ENCODE measurements around the gene PCNX2. TPM values are rescaled to one million over a fixed set of nuclear protein-coding genes. Genes with fewer than 3 reads are reported as not detected.

The PCNX2 gene
- total RNA-seq, 1 experiment from 2014 or later, result 12.2 TPM

DNA sequence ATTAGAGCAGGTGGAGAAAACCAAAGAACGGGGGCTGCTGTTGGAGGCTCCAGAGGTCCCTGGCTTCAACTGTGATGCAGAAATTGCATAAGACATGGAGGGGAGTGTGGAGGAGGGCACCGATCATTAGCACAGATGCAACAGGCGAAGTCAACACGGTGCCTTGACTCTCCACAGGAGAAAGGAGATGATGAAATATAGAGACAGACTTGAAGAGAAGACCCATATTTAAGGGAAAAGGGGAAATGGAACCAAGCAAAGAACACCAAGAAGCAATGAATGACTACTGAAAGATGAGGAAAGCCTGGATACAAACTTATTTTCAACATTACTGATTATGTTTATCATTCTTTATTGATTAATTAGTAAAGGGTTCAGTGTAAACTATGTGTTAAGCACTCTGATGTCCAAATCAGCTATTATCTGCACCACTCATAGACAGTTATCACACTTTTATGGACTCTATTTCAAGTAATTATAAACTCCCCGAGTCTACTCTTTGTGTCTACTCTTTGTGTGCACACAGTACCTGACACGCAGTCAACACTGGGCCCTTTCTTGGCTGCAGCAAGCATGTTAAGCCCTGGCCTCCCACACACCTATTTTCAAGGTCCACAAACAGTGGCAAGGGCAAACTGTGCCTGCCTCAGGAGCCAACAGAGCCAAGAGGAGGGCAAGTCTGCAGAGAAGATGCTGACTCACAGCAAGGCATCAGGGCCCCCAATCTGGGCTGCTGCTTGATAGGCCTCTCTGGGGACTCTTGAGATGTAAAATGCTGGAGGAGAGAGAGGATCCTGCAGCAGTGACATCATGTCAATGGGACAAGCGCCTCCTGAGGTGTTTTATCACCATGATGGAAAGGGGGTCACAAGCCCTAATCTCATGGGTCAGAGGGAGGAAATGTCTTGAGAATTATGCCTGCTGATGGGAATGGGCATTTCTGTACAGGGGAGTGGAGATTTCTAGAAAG lies 17.6 kb downstream of the PCNX2 start:
- in situ Hi-C loops (cut with HindIII; ENCODE audit: low pct_unique_long_range_greater_than_20kb, low sequenced_read_pairs), result no loop called here
- DNase-seq (ENCODE audit: low read depth), result no peak

GRCh38 chr1:233269656-233270055 lies 25.9 kb downstream of the PCNX2 start:
- no peak for DNase-seq (ENCODE audit: low read depth)
- in situ Hi-C loops (cut with HindIII; ENCODE audit: low pct_unique_long_range_greater_than_20kb, low sequenced_read_pairs), result no loop called here

DNA sequence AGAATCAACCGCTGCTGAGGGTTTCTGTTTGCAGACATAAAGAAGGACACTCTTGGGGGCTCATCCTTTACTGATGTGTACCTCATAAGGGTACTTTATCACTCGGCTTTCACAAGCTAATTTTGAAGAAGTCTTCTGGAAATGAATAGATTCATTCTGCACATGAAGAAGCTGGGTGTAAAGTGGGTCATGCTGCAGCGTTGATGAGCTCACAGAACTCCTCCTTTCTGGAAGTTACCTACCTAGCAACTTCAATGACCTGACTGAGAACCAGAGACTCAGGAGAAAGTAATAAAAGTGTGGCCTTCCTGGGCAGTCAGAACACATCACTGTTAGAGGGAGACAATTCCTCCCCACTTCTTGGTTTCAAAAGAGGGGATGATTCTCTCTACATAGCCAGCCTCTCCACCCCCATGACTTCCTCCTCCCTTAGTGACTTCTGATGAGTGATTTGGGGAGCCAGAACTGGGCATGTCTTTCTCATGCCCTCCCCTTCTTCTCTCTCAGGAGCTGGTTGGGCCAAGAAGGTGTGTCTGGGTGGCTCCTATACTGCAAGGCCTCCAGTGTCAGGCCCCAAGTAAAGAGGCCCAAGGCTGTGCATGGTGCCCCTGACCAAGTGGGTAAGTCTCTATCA lies 27.0 kb downstream of the PCNX2 start:
- no peak for DNase-seq (ENCODE audit: low read depth)
- in situ Hi-C loops (cut with HindIII; ENCODE audit: low pct_unique_long_range_greater_than_20kb, low sequenced_read_pairs), result no loop called here

GRCh38 chr1:233261695-233262094 lies 33.8 kb downstream of the PCNX2 start:
- in situ Hi-C loops (cut with HindIII; ENCODE audit: low pct_unique_long_range_greater_than_20kb, low sequenced_read_pairs), result no loop called here
- DNase-seq (ENCODE audit: low read depth), result peak; percentile 46

DNA sequence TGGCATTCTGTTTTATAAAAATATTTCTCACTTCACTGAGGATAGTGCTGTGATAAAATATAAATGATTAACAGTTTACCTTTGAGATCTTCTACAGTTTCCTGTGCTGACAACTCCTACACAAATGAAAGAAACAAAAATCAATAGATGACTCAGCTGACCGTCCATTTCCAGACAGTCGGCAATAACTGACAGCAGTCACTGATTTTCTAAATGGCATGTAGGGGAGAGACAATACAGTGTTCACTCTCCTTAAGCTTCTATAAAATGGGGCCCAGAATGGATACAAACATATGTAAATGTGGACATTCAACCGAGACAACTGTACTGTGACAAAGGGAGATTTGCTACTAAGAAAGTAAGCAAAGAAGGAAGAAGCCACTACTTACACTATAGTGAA lies 34.3 kb downstream of the PCNX2 start:
- in situ Hi-C loops (cut with HindIII; ENCODE audit: low pct_unique_long_range_greater_than_20kb, low sequenced_read_pairs), result no loop called here
- DNase-seq (ENCODE audit: low read depth), result peak; percentile 74

GRCh38 chr1:233257786-233258185 lies 37.7 kb downstream of the PCNX2 start:
- no peak for DNase-seq (ENCODE audit: low read depth)
- in situ Hi-C loops (cut with HindIII; ENCODE audit: low pct_unique_long_range_greater_than_20kb, low sequenced_read_pairs), result no loop called here

DNA sequence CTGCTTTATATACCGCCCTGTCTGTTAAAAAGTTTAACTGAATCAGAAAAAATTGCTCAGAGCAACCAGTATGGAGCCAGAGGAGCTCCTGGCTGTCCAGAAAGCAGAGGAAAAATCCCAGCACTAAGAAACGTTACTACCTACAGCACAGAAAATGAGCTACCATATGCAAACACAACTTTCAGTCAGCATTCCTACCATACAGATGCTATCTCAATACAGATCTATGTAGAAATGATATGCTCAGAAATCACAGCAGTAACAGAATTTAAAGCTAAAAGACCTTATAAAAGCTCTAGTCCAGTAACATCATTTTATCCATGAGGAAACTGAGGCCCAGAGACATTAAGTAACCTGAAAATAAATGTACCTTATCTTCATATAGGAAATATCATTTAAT lies 38.7 kb downstream of the PCNX2 start:
- no peak for DNase-seq (ENCODE audit: low read depth)
- in situ Hi-C loops (cut with HindIII; ENCODE audit: low pct_unique_long_range_greater_than_20kb, low sequenced_read_pairs), result no loop called here

GRCh38 chr1:233256191-233256590 lies 39.3 kb downstream of the PCNX2 start:
- in situ Hi-C loops (cut with HindIII; ENCODE audit: low pct_unique_long_range_greater_than_20kb, low sequenced_read_pairs), result no loop called here
- no peak for DNase-seq (ENCODE audit: low read depth)

DNA sequence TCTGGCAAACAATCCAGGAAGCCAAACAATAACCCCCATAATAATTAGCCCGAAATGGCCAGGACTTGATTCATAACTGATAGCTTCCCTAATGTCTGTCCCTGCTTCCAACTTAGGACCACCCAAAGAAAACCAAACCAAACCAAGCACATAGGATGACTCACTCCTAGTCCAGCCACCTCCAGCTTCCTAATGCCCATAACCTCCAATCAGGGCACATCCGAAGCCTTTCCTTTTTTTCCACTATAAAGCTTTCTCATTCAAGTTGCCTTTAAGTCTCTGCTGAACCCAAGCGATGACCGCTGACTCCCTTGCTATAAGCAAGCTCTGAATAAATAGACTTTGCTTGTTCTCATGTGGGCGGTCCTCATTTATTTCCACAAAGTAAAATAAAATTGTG lies 40.4 kb downstream of the PCNX2 start:
- in situ Hi-C loops (cut with HindIII; ENCODE audit: low pct_unique_long_range_greater_than_20kb, low sequenced_read_pairs), result no loop called here
- DNase-seq (ENCODE audit: low read depth), result no peak

- DNase-seq (ENCODE audit: low read depth), result peak; percentile 63
- in situ Hi-C loops (cut with HindIII; ENCODE audit: low pct_unique_long_range_greater_than_20kb, low sequenced_read_pairs), result no loop called here
Measured at GRCh38 chr1:233253832-233254331, 41.6 kb downstream of the PCNX2 start.

DNA sequence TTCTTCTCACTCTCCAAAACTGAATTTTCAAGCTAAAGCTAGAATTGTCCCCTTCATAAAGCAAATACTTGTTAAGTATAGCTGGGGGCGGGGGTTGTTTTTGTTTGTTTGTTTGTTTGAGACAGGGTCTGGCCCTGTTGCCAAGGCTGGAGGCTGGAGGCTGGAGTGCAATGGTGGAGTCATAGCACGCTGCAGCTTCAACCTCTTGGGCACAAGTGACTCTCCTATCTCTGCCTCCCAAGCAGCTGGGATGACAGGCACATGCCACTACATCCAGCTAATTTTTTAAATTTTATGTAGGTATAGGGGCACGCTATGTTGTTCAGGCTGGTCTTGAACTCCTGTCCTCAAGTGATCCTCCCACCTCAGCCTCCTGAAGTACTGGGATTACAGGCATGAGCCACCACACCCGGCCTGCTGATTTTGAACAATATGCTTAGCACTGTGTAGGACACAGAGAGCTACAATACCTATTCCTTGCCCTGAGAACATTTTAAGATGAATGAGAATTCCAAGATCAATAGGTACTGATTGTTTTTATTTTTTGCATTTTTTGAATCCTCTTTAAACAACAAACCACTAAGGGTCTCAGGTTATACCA lies 42.2 kb downstream of the PCNX2 start:
- no peak for DNase-seq (ENCODE audit: low read depth)
- in situ Hi-C loops (cut with HindIII; ENCODE audit: low pct_unique_long_range_greater_than_20kb, low sequenced_read_pairs), result no loop called here

DNA sequence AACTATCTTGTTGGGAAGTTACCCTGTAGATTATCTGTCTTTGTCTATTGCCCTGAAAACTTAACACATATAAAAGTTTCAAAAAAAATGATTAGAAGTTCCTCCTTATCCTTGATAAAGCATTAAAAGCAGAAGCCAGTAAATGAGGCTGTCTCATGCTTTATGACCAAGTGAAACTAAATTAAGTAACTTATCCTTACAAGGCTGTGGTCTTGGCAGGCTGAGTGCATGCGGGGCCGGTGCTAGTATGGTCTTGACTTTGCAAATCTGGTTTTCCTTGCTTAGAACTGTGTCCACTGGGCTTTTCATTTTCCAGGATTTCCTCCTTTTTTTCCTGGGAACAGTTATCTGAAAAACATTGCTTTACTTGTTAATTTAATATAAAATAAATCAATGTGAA lies 43.1 kb downstream of the PCNX2 start:
- in situ Hi-C loops (cut with HindIII; ENCODE audit: low pct_unique_long_range_greater_than_20kb, low sequenced_read_pairs), result no loop called here
- DNase-seq (ENCODE audit: low read depth), result no peak

DNA sequence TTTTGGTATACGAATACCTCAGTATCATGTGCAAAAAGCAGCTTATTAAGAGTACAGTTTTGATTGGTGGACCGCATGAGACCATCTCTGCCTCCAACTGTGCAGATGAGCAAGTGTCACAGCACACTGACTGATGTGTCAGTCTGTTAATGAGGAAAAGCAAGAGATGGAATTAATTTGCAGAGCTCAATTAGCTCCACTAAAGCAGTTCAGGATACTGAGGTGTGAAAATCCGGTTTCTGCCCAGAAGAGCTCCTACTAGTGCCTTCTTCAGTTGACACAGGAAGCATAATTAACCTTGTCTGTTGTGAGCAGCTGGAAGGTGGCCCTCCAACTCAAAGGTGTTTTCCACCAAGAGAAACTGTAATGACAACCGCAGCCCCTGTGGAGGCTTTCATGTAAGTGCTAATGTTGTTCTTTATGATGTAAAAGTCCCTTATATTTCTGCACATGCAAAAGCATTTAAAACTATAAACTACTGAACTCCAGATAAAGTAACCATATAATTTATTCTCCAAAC lies 44.3 kb downstream of the PCNX2 start:
- in situ Hi-C loops (cut with HindIII; ENCODE audit: low pct_unique_long_range_greater_than_20kb, low sequenced_read_pairs), result no loop called here
- DNase-seq (ENCODE audit: low read depth), result no peak

GRCh38 chr1:233248014-233248413 lies 47.5 kb downstream of the PCNX2 start:
- in situ Hi-C loops (cut with HindIII; ENCODE audit: low pct_unique_long_range_greater_than_20kb, low sequenced_read_pairs), result no loop called here
- DNase-seq (ENCODE audit: low read depth), result no peak

DNA sequence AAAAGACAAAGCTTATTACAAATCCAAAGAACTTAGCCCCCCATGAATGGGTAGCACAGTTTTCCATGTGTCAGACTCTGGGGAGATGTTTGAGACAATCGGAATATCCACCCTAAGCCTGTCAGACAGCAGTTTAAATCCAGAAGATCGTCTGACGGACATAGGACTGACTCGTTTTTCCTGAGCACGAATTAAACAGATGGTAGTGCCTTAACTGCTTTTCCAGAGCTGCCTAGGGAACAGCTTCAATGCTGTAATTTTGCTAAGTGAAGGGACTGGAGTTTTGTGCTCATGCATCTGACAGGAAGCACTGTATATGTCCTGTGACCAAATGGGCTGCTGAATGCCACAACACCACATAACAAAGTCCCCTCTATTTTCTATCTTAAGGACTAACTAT lies 48.6 kb downstream of the PCNX2 start:
- no peak for DNase-seq (ENCODE audit: low read depth)
- in situ Hi-C loops (cut with HindIII; ENCODE audit: low pct_unique_long_range_greater_than_20kb, low sequenced_read_pairs), result no loop called here

- no peak for DNase-seq (ENCODE audit: low read depth)
Measured at GRCh38 chr1:233245191-233245765, 50.2 kb downstream of the PCNX2 start.

GRCh38 chr1:233244183-233244582 lies 51.3 kb downstream of the PCNX2 start:
- in situ Hi-C loops (cut with HindIII; ENCODE audit: low pct_unique_long_range_greater_than_20kb, low sequenced_read_pairs), result no loop called here
- no peak for DNase-seq (ENCODE audit: low read depth)

More at GRCh38 chr1:233245191-233245765, 50.2 kb downstream of the PCNX2 start:
- in situ Hi-C loops (cut with HindIII; ENCODE audit: low pct_unique_long_range_greater_than_20kb, low sequenced_read_pairs), result no loop called here

GRCh38 chr1:233242827-233243483 lies 52.6 kb downstream of the PCNX2 start:
- peak; percentile 69 for DNase-seq (ENCODE audit: low read depth)
- in situ Hi-C loops (cut with HindIII; ENCODE audit: low pct_unique_long_range_greater_than_20kb, low sequenced_read_pairs), result no loop called here

Data from Caki2 (cell line).